ENCODE measurements around the gene GPSM1. TPM values are rescaled to one million over a fixed set of nuclear protein-coding genes. Genes with fewer than 3 reads are reported as not detected.

GPSM1 gene
- total and polyA plus RNA-seq, 9 of the 15 experiments (the other 6 are each of a cell fraction or from before 2014, with no cell fraction given), result 0.04 to 14.2 (median 3.1) TPM

DNA sequence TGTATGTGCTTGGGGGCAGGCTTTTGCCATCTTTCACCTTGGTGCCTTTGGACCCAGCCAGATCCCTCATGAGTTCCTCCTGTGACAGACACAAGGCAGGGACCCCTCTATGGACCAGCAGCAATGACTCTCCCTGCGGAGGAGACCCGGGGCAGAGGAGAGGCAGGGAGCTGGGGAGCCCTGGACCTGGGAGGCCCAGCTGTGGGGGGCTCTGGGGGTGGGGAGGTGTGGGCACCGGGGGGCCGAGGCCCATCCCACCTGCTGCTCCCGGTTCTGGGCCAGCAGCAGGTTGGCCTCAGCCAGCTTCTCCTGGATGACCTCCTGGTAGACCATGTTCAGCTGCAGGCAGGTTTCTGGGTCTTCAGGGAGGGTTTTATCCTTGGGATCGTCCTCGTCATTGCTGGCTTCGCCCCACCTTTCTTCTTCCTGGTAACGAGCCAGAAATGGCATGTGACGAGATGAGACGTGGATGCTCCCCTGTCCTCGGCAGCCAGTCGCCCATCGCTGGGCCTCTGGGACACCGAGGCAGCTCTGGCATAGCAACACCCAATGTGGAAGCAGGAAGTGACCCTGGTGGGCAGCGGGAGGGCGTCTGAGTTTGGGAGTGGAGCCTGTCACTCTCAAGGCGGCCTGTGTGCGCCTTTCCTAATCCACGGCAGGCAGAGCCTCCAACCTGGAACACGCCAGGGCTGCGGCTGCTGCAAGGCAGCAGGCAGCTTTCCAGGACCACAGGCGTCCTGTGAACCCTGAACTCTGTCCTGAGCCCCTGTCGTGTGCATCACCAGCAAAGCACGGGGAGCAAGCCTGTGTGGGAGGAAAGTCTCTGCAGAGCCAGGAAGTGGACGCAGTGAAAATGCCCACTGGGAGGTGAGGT, 68.2 kb downstream of the GPSM1 start:
- DNase-seq (ENCODE audit: extremely low read depth in 1 of 4, low spot score in 3 of 4) (no peak), ATAC-seq (no peak), FAIRE-seq (no peak)
- peaks cover 7 to 43% of the 10 kb centered on the region in 2 experiments; a peak in 4 of 5 replicates for H3K4me1 ChIP-seq (replicated peaks in 1 of 2; ENCODE audit: control insufficient read depth in 2 of 2, insufficient read depth in 2 of 2, low read length in 2 of 2)
- intact Hi-C loops (cut with micrococcal nuclease), result no loop called here
- H4K20me1 ChIP-seq (replicated peaks; ENCODE audit: control insufficient read depth, insufficient read depth, low read length), result no peaks in the 10 kb centered on the region; the same call in 1 of the 2 replicates
- CTCF ChIA-PET (ENCODE audit: low intra/inter-chr PET ratio), result no interaction called here
- no peaks in the 10 kb centered on the region for H3K9me1 ChIP-seq (ENCODE audit: control insufficient read depth, insufficient read depth, low read length)
- no peak overlapping the region for H3K27ac ChIP-seq (ENCODE audit: extremely low read depth, low read depth, low read length)
- no peak overlapping the region for H2AFZ ChIP-seq (ENCODE audit: low read depth, low read length)
- H3K4me2 ChIP-seq (ENCODE audit: insufficient read depth, low read length), result no peak overlapping the region
- H3K9me3 ChIP-seq (replicated peaks; ENCODE audit: control insufficient read depth, insufficient read depth, low read depth, low read length), result no peaks in the 10 kb centered on the region
- POLR2A ChIA-PET, result interaction anchor here (0.6 to 1.6 kb wide), 5 partner anchors 8 to 714 kb away, joined by 3 to 5 read pairs (median 3); partner anchors contain the start of gene DNLZ
- peaks cover 79% of the 10 kb centered on the region for H3K36me3 ChIP-seq (ENCODE audit: control insufficient read depth, insufficient read depth, low read length)
- 93% methylated on average over 18 of the region's 26 CpGs for WGBS (ENCODE audit: insufficient coverage, low coverage, missing lambda C conversion rate)
- H3K4me3 ChIP-seq, result no peak overlapping the region
- H3K27me3 ChIP-seq (ENCODE audit: control insufficient read depth in 2 of 2, insufficient read depth in 2 of 2, low read length in 2 of 2), result no peaks in the 10 kb centered on the region
- BruUV-seq (replicated peaks), result no TSS peak
- in situ Hi-C loops (cut with MboI), result no loop called here
- peak overlapping the region in 1 of 2 experiments; percentile 57; a peak in 1 of 4 replicates for H3K9ac ChIP-seq (ENCODE audit: insufficient read depth in 1 of 2, low read depth in 2 of 2, low read length in 2 of 2)
- peaks cover 28% of the 10 kb centered on the region for H3K79me2 ChIP-seq (ENCODE audit: control insufficient read depth, insufficient read depth, low read length)
- TF ChIP-seq BRCA1 (IDR thresholded peaks at IDR 0.05) (no peak), BRCA1 (CRISPR knock-in tag; IDR thresholded peaks at IDR 0.05) (no peak), ZNF324 (CRISPR knock-in tag; IDR thresholded peaks at IDR 0.05) (no peak)

DNA sequence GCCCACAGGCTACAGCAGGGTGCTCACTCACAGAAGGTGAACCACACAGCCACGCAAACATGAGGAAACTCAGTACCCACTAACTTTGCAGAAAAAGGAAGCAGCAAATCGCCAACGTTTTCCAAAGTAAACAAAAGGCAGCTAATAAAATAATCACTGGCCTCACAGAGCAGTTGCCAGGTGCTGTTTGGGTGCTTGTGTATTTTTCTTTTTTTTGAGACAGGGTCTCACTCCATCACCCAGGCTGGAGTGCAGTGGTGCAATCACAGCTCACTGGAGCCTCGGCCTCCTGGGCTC, 68.8 kb downstream of the GPSM1 start:
- ChIA-PET POLR2A (interaction anchor here (0.6 to 1.6 kb wide), 5 partner anchors 9 to 33 kb away, joined by 3 to 5 read pairs (median 3); partner anchors contain the start of gene DNLZ), CTCF (ENCODE audit: low intra/inter-chr PET ratio) (no interaction called here)
- H3K4me2 ChIP-seq (ENCODE audit: insufficient read depth, low read length), result no peak overlapping the region
- no peaks in the 10 kb centered on the region for H3K9me1 ChIP-seq (ENCODE audit: control insufficient read depth, insufficient read depth, low read length)
- in situ Hi-C loops (cut with MboI), result no loop called here
- 0 out of 4 replicates have a peak overlapping the region, but pooled peaks of 1 of the 2 experiments have one; percentile 60 for H3K9ac ChIP-seq (ENCODE audit: insufficient read depth in 1 of 2, low read depth in 2 of 2, low read length in 2 of 2)
- intact Hi-C loops (cut with micrococcal nuclease), result no loop called here
- H4K20me1 ChIP-seq (replicated peaks; ENCODE audit: control insufficient read depth, insufficient read depth, low read length), result no peaks in the 10 kb centered on the region; the same call in 1 of the 2 replicates
- FAIRE-seq, result no peak
- peaks cover 76% of the 10 kb centered on the region for H3K36me3 ChIP-seq (ENCODE audit: control insufficient read depth, insufficient read depth, low read length)
- H3K27me3 ChIP-seq (ENCODE audit: control insufficient read depth in 2 of 2, insufficient read depth in 2 of 2, low read length in 2 of 2), result no peaks in the 10 kb centered on the region
- 97% methylated on average over 4 of the region's 4 CpGs for WGBS (ENCODE audit: insufficient coverage, low coverage, missing lambda C conversion rate)
- ATAC-seq, result no peak
- peaks cover 28% of the 10 kb centered on the region for H3K79me2 ChIP-seq (ENCODE audit: control insufficient read depth, insufficient read depth, low read length)
- no peak overlapping the region for H2AFZ ChIP-seq (ENCODE audit: low read depth, low read length)
- no peak overlapping the region for H3K27ac ChIP-seq (ENCODE audit: extremely low read depth, low read depth, low read length)
- peaks cover 7 to 49% of the 10 kb centered on the region in 2 experiments; a peak in 4 of 5 replicates for H3K4me1 ChIP-seq (replicated peaks in 1 of 2; ENCODE audit: control insufficient read depth in 2 of 2, insufficient read depth in 2 of 2, low read length in 2 of 2)
- DNase-seq (ENCODE audit: extremely low read depth in 1 of 4, low spot score in 3 of 4), result no peak
- BruUV-seq (replicated peaks), result no TSS peak
- H3K4me3 ChIP-seq, result no peak overlapping the region
- no peaks in the 10 kb centered on the region for H3K9me3 ChIP-seq (replicated peaks; ENCODE audit: control insufficient read depth, insufficient read depth, low read depth, low read length)

Data from K562 (cell line).